ENCODE data around the gene PIGM.

DNA sequence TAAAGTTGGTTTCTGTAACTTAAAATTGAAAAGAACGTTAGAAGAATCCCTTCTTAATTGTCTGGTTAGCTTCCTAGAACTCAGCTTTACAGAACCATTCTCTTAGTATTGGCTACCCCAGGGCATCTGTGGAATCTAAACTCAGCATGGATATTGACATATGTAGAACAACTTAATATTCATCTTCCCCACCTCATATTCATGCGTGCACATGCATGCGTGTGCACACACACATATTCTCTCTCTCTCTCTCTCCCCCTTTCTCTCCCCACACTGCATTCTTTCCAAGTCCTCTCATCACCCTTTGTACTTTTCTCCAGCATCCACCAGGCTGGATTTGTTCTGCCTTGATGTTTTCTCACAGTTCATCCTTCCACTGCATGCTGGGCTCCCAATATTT lies 13.4 kb downstream of the PIGM start:
- TF ChIP-seq, protein P1, sequence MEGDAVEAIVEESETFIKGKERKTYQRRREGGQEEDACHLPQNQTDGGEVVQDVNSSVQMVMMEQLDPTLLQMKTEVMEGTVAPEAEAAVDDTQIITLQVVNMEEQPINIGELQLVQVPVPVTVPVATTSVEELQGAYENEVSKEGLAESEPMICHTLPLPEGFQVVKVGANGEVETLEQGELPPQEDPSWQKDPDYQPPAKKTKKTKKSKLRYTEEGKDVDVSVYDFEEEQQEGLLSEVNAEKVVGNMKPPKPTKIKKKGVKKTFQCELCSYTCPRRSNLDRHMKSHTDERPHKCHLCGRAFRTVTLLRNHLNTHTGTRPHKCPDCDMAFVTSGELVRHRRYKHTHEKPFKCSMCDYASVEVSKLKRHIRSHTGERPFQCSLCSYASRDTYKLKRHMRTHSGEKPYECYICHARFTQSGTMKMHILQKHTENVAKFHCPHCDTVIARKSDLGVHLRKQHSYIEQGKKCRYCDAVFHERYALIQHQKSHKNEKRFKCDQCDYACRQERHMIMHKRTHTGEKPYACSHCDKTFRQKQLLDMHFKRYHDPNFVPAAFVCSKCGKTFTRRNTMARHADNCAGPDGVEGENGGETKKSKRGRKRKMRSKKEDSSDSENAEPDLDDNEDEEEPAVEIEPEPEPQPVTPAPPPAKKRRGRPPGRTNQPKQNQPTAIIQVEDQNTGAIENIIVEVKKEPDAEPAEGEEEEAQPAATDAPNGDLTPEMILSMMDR (IDR thresholded peaks at IDR 0.05), result no peak
- TF ChIP-seq POLR2A (IDR thresholded peaks at IDR 0.05), result no peak

Data from right lobe of liver (tissue), 4 donors.